HG03520 (cell line): ENCODE results near the gene TPRG1L.
A peak's percentile ranks its signal among the peaks of the same experiment; 100 is the strongest.
"Not testable (repeated sequence)": the region's sequence is repeated elsewhere in the genome, so short reads cannot be mapped to it uniquely, and the experiment has no call there.

Source experiments
- ATAC-seq: cut with Tn5 transposase; IDR thresholded peaks from one replicate; pipeline ENCODE4 v1.9.1; 2021; ENCODE audit warnings: mild to moderate bottlenecking, moderate library complexity; ENCODE audit not compliant: unreplicated experiment

The TPRG1L gene

GRCh38 chr1:3624200-3625136 lies at the start of gene TPRG1L:
Gene TPRG1L (plus strand): TSS chr1:3625015. CDS start chr1:3625073, 58 bp downstream.
- ATAC-seq: peak; percentile 94

GRCh38 chr1:3575515-3575914 lies 49.3 kb upstream of the TPRG1L start:
- ATAC-seq: not testable (repeated sequence)

DNA sequence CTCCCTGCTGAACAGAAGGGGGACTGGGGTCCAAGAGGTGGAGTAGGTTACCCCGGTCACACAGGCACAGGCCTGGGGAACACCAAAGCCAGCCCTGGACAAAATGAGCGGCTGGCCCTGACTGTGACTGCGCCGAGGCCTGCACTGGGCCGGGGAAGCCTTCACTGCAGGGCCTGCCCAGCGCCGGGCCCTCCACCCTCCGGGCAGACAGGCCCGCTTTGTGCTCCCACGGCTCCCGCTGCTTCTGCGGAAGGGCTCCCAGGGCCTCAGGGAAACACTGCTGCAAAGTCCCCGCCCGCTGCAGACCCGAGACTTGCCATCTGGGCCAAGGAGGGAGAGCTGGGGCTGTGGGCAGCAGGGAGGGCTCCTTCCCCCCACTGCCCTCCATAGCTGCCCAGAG lies 48.8 kb upstream of the TPRG1L start:
- ATAC-seq: no peak

GRCh38 chr1:3577300-3577699 lies 47.5 kb upstream of the TPRG1L start:
- ATAC-seq: no peak

- no peak for ATAC-seq
These were observed 46.9 kb upstream of the TPRG1L start for GRCh38 chr1:3577711-3578432.

- ATAC-seq: no peak
These were observed 46.4 kb upstream of the TPRG1L start for GRCh38 chr1:3578433-3578805.

DNA sequence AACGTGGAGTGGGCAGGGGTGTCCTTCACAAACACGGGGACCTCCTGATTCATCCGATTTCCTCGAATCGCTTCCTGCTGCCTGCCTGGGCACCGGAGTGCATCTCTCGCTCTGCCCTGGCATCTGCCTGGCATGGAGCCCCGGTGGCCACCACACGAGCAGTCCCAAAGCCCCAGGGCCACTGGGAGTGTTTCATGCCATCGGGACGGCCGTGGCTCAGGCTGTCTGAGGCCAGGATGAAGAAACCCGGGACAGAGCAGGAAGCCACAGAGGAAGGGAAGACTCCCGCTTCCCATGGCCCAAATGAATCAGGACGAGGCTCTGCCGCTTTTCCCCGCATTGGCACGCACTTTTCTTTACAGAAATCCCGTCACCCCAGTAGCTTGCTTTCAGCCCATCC lies 45.9 kb upstream of the TPRG1L start:
- no peak for ATAC-seq

DNA sequence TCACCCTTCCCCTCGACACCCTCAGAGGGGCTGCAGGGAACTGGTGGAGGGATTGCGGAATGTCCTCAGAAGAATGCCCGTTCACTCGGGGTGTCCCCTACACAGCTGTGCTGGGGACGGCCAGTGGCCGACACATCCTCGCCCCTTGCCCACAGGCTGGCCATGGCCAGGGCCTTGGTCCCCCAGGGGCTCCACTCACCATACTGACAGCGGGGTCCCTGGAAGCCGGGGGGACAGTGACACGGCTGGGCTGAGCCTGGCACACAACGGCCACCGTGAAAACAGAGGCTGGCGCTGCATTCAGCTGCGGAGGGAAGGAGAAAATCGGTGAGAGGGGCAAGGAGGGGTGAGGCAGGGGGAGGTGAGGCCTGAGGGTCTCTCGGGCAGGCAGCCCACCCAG lies 45.2 kb upstream of the TPRG1L start:
- ATAC-seq: no peak

DNA sequence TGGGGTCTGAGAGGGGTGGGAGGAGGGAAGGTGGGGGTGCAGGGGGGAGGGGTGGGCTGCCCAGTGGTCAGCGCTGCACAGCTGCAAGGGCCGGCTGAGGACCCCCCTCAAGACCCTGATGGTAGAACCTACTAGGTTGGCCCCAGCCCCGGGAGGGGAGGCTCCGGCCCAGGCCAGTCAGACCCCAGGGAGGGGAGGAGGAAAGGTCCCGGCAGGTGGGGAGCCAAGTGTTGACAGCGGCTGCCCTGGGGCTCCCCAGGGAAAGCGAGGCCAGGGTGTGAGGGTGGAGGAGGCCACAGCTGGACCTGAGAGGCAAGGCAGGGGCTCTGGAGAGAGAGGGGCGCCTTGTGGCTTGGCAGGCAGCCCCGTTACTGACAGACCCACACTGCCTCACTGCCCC lies 44.6 kb upstream of the TPRG1L start:
- ATAC-seq: no peak

- no peak for ATAC-seq
These were observed 43.3 kb upstream of the TPRG1L start for GRCh38 chr1:3581296-3582036.

DNA sequence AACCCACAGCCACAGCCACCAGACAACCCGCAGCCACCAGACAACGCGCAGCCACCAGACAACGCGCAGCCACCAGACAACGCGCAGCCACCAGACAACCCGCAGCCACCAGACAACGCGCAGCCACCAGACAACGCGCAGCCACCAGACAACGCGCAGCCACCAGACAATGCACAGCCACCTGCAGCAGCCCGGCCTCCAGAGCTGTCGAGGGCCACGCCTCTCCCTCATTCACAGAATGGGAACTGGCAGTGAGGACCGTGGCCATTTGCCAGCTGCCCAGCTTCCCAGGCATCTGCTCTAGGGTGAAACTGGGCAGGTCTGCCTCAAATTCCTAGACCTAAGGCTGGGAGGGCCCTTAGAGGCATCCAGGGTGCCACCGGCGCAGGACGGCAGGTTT lies 41.1 kb upstream of the TPRG1L start:
- ATAC-seq: not testable (repeated sequence)

DNA sequence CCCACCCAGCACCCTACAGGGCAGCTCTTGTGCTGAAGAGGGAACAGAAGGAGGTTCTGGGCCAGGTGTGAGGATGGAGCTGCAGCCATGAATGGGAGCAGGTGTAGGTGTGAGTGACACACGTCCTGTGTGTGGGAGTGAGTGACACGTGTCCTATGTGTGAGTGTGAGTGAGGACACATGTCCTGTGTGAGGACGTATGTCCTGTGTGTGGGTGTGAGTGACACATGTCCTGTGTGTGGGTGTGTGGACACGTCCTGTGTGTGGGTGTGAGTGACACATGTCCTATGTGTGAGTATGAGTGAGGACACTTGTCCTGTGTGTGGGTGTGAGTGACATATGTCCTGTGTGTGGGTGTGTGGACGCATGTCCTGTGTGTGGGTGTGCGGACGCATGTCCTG lies 39.9 kb upstream of the TPRG1L start:
- ATAC-seq: no peak

- not testable (repeated sequence) for ATAC-seq
These were observed 39.4 kb upstream of the TPRG1L start for GRCh38 chr1:3585353-3585868.

DNA sequence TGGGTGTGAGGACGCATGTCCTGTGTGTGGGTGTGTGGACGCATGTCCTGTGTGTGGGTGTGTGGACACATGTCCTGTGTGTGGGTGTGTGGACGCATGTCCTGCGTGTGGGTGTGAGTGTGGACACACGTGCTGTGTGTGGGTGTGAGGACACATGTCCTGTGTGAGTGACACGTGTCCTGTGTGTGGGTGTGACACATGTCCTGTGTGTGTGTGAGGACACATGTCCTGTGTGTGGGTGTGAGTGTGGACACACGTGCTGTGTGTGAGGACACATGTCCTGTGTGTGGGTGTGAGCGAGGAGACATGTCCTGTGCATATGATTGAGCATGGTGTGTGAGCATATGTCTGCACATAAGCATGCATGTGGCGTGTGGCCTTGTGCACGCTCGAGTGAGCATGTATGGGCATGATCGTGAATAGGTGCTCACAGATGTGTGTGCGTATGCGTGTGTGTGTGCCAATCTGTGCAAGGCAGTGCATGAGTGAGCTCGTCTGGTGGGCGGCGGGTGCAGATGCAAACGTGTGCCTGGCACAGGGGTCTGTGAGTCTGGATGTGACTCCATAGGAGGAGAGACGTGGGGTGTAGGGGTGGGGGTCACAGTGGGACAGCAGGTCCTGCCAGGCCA lies 38.8 kb upstream of the TPRG1L start:
- no peak for ATAC-seq

- no peak for ATAC-seq
These were observed 37.6 kb upstream of the TPRG1L start for GRCh38 chr1:3586986-3587759.

GRCh38 chr1:3588395-3588794 lies 36.4 kb upstream of the TPRG1L start:
- no peak for ATAC-seq

- ATAC-seq: no peak
These were observed 34.6 kb upstream of the TPRG1L start for GRCh38 chr1:3590139-3590763.

DNA sequence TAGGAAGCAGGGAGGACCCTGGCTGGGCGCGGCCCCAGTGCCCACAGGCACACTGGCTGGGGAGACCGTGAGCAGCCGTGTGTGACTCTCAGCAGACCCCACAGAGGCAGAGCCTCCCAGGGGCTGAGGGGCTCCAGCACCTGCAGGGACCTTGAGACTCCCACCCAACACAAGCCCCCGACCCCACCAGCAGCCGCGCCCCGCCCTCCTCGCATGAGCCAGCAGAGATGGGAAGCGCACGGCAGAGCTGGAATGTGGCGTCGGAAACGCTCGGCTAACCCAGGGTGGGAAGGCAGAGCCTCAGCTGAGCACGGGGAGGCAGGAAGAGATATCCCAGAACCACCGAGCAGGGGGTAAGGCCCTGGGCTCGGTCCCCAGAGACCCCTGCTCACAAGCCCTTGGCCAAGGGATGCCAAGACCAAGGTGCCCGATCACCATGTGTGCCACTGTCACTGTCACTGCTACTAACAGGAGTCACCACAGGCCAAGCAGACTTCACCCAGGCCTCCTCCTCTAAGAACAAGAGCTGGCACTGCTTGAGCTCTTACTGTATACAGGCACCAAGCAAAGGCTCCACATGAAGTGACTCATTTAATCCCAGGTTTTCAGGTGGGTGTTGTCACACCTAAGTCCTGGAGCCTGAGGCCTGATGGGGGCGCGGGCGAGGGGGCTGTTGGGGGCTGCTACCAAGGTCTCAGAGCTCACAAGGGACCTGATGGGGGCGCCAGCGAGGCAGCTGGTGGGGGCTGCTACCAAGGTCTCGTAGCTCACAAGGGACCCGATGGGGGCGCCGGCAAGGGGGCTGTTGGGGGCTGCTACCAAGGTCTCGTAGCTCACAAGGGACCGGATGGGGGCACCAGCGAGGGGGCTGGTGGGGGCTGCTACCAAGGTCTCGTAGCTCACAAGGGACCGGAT lies 33.6 kb upstream of the TPRG1L start:
- no peak for ATAC-seq
